ENCODE measurements around the gene DYNC1I2. TPM values are rescaled to one million over a fixed set of nuclear protein-coding genes. Genes with fewer than 3 reads are reported as not detected.
A peak's percentile ranks its signal among the peaks of the same experiment; 100 is the strongest.

The DYNC1I2 gene
- 10 to 100 TPM; 30.0 to 46.6 TPM for total RNA-seq

GRCh38 chr2:171687287-171688128 is at the start of gene DYNC1I2:
Gene DYNC1I2 (plus strand): TSS chr2:171687469. CDS start chr2:171690156, 2,687 bp downstream.
- H3K4me3 Mint-ChIP-seq: peak within 1 kb of the TSS; percentile 81
- no peaks in the 10 kb centered on the region for H3K27me3 Mint-ChIP-seq
- peaks cover 8% of the 10 kb centered on the region for H3K4me1 Mint-ChIP-seq
- H3K9me3 Mint-ChIP-seq: no peaks in the 10 kb centered on the region
- H3K27ac Mint-ChIP-seq: peak within 1 kb of the TSS; percentile 84
- ATAC-seq (replicated peaks): peak; percentile 86
- peaks cover 28% of the 10 kb centered on the region for H3K36me3 Mint-ChIP-seq (ENCODE audit: low read depth)

GRCh38 chr2:171651667-171652415 is 35.4 kb upstream of the DYNC1I2 start:
- ATAC-seq (replicated peaks): no peak
- no peak overlapping the region for H3K27ac Mint-ChIP-seq
- no peaks in the 10 kb centered on the region for H3K36me3 Mint-ChIP-seq (ENCODE audit: low read depth)
- H3K9me3 Mint-ChIP-seq: peaks cover 18% of the 10 kb centered on the region
- no peak overlapping the region for H3K4me3 Mint-ChIP-seq
- peaks cover 49% of the 10 kb centered on the region for H3K27me3 Mint-ChIP-seq
- no peaks in the 10 kb centered on the region for H3K4me1 Mint-ChIP-seq

- Mint-ChIP-seq H3K9me3 (peaks cover 18% of the 10 kb centered on the region), H3K4me3 (no peak overlapping the region), H3K27me3 (peaks cover 51% of the 10 kb centered on the region), H3K4me1 (no peaks in the 10 kb centered on the region), H3K27ac (no peak overlapping the region), H3K36me3 (ENCODE audit: low read depth) (no peaks in the 10 kb centered on the region)
- no peak for ATAC-seq (replicated peaks)
Observed at GRCh38 chr2:171652416-171652785, 34.9 kb upstream of the DYNC1I2 start.

GRCh38 chr2:171655586-171655985 is 31.7 kb upstream of the DYNC1I2 start:
- Mint-ChIP-seq H3K4me3 (no peak overlapping the region), H3K27ac (no peak overlapping the region), H3K4me1 (no peaks in the 10 kb centered on the region), H3K27me3 (peaks cover 39% of the 10 kb centered on the region), H3K9me3 (peaks cover 10% of the 10 kb centered on the region), H3K36me3 (ENCODE audit: low read depth) (no peaks in the 10 kb centered on the region)
- no peak for ATAC-seq (replicated peaks)

- Mint-ChIP-seq H3K27ac (no peak overlapping the region), H3K4me3 (no peak overlapping the region), H3K4me1 (no peaks in the 10 kb centered on the region), H3K36me3 (ENCODE audit: low read depth) (no peaks in the 10 kb centered on the region), H3K27me3 (peaks cover 18% of the 10 kb centered on the region), H3K9me3 (no peaks in the 10 kb centered on the region)
- ATAC-seq (replicated peaks): no peak
Observed at GRCh38 chr2:171667041-171667440, 20.2 kb upstream of the DYNC1I2 start.

GRCh38 chr2:171668183-171668582 is 19.1 kb upstream of the DYNC1I2 start:
- Mint-ChIP-seq H3K4me1 (no peaks in the 10 kb centered on the region), H3K27me3 (peaks cover 14% of the 10 kb centered on the region)

GRCh38 chr2:171669121-171669520 is 18.1 kb upstream of the DYNC1I2 start:
- peaks cover 18% of the 10 kb centered on the region for H3K27me3 Mint-ChIP-seq
- no peak overlapping the region for H3K4me3 Mint-ChIP-seq
- no peaks in the 10 kb centered on the region for H3K4me1 Mint-ChIP-seq
- ATAC-seq (replicated peaks): no peak
- no peaks in the 10 kb centered on the region for H3K9me3 Mint-ChIP-seq
- H3K27ac Mint-ChIP-seq: no peak overlapping the region
- H3K36me3 Mint-ChIP-seq (ENCODE audit: low read depth): no peaks in the 10 kb centered on the region

More at GRCh38 chr2:171668183-171668582, 19.1 kb upstream of the DYNC1I2 start:
- H3K9me3 Mint-ChIP-seq: no peaks in the 10 kb centered on the region
- H3K27ac Mint-ChIP-seq: no peak overlapping the region
- no peak for ATAC-seq (replicated peaks)
- H3K36me3 Mint-ChIP-seq (ENCODE audit: low read depth): no peaks in the 10 kb centered on the region
- no peak overlapping the region for H3K4me3 Mint-ChIP-seq

GRCh38 chr2:171670655-171671054 is 16.6 kb upstream of the DYNC1I2 start:
- peaks cover 13% of the 10 kb centered on the region for H3K27me3 Mint-ChIP-seq

GRCh38 chr2:171671867-171672266 is 15.4 kb upstream of the DYNC1I2 start:
- no peak for ATAC-seq (replicated peaks)
- Mint-ChIP-seq H3K36me3 (ENCODE audit: low read depth) (no peaks in the 10 kb centered on the region), H3K27ac (no peak overlapping the region), H3K27me3 (peaks cover 13% of the 10 kb centered on the region), H3K4me3 (no peak overlapping the region), H3K9me3 (no peaks in the 10 kb centered on the region), H3K4me1 (no peaks in the 10 kb centered on the region)

More at GRCh38 chr2:171670655-171671054, 16.6 kb upstream of the DYNC1I2 start:
- no peak overlapping the region for H3K4me3 Mint-ChIP-seq
- H3K4me1 Mint-ChIP-seq: no peaks in the 10 kb centered on the region
- no peaks in the 10 kb centered on the region for H3K36me3 Mint-ChIP-seq (ENCODE audit: low read depth)
- H3K9me3 Mint-ChIP-seq: no peaks in the 10 kb centered on the region
- no peak for ATAC-seq (replicated peaks)
- H3K27ac Mint-ChIP-seq: no peak overlapping the region

GRCh38 chr2:171673905-171674304 is 13.4 kb upstream of the DYNC1I2 start:
- Mint-ChIP-seq H3K27me3 (peaks cover 12% of the 10 kb centered on the region), H3K9me3 (no peaks in the 10 kb centered on the region), H3K27ac (no peak overlapping the region), H3K4me1 (no peaks in the 10 kb centered on the region), H3K36me3 (ENCODE audit: low read depth) (no peaks in the 10 kb centered on the region), H3K4me3 (no peak overlapping the region)
- no peak for ATAC-seq (replicated peaks)

GRCh38 chr2:171675810-171676345 is 11.4 kb upstream of the DYNC1I2 start:
- no peak overlapping the region for H3K27ac Mint-ChIP-seq
- H3K4me3 Mint-ChIP-seq: no peak overlapping the region
- H3K27me3 Mint-ChIP-seq: peaks cover 12% of the 10 kb centered on the region
- H3K9me3 Mint-ChIP-seq: no peaks in the 10 kb centered on the region
- H3K36me3 Mint-ChIP-seq (ENCODE audit: low read depth): no peaks in the 10 kb centered on the region
- no peaks in the 10 kb centered on the region for H3K4me1 Mint-ChIP-seq
- no peak for ATAC-seq (replicated peaks)

GRCh38 chr2:171678619-171679018 is 8.7 kb upstream of the DYNC1I2 start:
- Mint-ChIP-seq H3K4me1 (no peaks in the 10 kb centered on the region), H3K36me3 (ENCODE audit: low read depth) (no peaks in the 10 kb centered on the region), H3K27ac (no peak overlapping the region), H3K4me3 (no peak overlapping the region), H3K27me3 (peaks cover 10% of the 10 kb centered on the region), H3K9me3 (no peaks in the 10 kb centered on the region)
- no peak for ATAC-seq (replicated peaks)

GRCh38 chr2:171688129-171688465 is 828 bp downstream of the DYNC1I2 start:
- ATAC-seq (replicated peaks): peak; percentile 22
- Mint-ChIP-seq H3K4me1 (peaks cover 8% of the 10 kb centered on the region), H3K27me3 (no peaks in the 10 kb centered on the region), H3K27ac (peak overlapping the region; percentile 84), H3K36me3 (ENCODE audit: low read depth) (peaks cover 34% of the 10 kb centered on the region), H3K4me3 (peak overlapping the region; percentile 81), H3K9me3 (no peaks in the 10 kb centered on the region)

- peaks cover 75% of the 10 kb centered on the region for H3K36me3 Mint-ChIP-seq (ENCODE audit: low read depth)
- no peak for ATAC-seq (replicated peaks)
- no peaks in the 10 kb centered on the region for H3K9me3 Mint-ChIP-seq
- H3K4me1 Mint-ChIP-seq: peaks cover 4% of the 10 kb centered on the region
- H3K27ac Mint-ChIP-seq: no peak overlapping the region
- H3K27me3 Mint-ChIP-seq: no peaks in the 10 kb centered on the region
- no peak overlapping the region for H3K4me3 Mint-ChIP-seq
Observed at GRCh38 chr2:171692331-171692730, 5.1 kb downstream of the DYNC1I2 start.
